ENCODE results near the gene MAPK11.

- no peak for TF ChIP-seq CTCF (IDR thresholded peaks at IDR 0.05)
- no peak for TF ChIP-seq POLR2A (IDR thresholded peaks at IDR 0.05)
Observed at GRCh38 chr22:50249341-50250248, 20.6 kb downstream of the MAPK11 start.

Data from lower leg skin (tissue), 3 donors.